NCI-H1694 treated with DMSO at 0.1 percent for 48 hours (cell line): ENCODE results near the gene SMAD6.
A peak's percentile ranks its signal among the peaks of the same experiment; 100 is the strongest.

Experiments
- DNase-seq: peaks from one replicate; lab custom pipeline; 2025; lab: John Stamatoyannopoulos, UW

Gene SMAD6

DNA sequence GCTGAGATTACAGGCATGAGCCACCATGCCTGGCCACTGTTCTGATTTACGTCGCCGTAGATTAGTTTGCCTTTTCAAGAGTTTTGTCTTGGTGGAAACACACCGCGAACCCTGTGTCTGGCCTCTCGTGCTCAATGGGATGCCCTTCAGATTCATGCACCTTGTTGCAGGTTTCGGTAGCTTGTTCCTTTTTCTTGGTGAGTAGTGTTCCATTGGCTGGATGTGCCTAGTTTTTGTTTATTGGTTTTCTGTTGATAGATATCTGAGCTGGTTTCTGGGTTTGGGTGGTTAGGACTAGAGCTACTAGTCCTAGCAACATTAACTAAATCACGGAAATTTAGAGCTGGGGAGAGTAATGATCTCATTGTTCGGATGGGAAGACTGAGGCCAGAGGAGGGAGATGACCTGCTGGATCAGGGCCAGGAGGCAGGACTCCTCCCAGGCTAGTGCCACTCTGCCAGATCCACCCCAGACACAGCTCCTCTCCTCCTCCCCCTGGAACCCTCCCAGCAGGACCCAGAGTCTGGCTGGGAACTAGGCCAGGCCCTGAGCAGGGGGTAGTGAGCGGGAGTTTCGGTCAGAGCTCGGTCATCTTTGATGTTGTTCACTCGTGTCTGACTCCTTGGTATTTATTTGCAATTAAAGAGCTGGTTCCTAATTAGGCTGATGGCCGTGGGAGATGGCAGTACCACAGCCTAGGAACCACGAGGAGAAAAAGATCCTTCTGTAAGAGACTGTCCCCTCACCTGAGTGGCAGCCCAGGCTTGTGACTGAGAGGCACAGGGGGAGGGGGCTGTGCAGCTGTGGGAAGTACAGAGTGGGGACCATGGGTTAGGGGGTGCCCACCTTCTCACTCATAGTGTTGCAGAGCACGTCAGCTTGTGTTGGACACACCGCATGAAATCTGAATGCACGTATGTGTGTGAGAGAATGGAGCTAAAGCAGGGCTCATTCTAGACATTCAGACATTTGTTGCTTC lies 73.4 kb downstream of the SMAD6 start:
- no peak for DNase-seq

DNA sequence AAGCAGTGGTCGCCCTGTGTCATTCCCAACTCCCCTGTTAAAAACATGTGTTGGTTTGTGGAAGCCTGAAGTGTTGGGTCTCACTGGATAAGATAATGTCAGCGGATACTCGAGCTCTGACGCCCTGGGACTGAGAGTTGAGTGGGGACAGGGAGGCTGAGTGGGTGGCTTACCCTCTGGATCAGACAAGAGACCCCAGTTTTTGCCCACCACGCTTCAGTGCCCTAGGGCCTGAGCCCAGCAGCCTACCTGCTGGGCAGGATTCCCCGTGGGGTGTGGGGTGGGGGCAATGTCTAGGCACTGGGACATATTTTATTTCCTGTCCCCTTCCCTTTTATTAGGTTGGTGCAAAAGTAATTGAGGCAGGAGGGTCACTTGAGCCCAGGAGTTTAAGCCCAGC lies 75.0 kb downstream of the SMAD6 start:
- DNase-seq, result no peak

DNA sequence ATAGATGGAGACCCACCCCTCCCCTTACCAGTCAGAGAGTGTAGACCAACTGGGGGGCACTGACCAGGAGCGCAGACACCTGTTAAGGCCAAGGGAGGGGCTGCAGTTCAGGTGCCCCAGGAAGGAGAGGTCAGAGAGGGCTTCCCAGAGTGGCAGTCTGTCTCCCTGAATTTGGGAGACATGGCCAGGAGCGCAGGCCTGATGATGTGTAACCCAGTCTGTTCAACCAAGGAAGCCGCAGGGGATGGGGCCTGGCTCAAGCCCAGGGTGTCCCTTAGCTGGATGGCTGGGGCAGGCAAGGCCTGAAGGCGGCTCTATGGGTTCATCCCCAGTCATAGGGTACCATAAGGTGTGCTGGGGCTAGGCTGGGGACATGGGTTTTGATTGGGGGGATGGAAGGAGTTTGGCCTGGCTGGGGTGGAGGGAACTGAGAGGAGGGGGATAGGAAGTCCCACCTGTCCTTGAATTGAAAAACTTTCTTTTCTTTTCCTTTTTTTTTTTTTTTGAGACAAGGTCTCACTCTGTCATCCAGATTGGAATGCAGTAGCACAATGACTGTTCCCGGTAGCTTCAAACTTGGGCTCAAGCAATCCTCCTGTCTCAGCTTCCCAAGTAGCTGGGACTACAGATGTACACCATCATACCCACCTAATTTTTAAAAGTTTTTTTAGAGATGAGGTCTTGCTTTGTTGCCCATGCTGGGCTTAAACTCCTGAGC lies 75.7 kb downstream of the SMAD6 start:
- DNase-seq, result no peak

DNA sequence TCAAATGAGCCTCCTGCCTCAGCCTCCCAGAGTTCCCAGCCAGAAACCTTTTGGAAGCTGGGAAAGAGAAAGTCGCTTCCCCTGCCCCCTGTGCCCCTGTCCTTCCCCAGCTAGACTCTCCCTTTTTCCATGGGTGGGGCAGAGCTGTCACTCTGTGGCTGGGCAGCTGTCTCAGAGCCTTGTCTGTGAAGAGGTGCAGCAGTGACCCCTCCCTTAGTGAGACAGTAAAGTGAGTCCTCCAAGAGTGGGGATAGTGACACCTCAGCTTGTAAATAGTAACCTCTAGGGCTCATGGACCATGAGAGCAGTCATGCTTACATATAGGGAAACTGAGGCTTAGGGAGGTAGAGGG lies 76.3 kb downstream of the SMAD6 start:
- DNase-seq, result no peak

DNA sequence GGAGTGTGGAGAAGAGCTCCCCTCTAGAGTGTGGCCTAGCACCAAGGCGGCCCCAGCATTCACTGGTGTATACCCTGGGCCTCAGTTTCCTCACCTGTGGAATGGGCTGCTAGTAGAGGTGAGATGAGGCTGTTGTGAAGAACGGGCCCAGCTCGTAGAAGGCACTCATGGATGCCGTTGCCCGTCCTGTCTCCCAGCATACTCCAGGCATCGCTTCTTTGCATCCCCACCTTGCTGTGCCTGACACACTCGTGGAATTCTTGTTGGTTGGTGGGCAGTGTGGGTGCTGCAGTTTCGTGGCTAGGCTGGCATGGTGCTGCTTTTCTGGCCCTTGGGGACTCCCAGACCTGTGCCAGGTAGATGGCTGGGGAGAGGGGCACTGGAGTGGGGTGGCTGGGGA lies 76.7 kb downstream of the SMAD6 start:
- no peak for DNase-seq

DNA sequence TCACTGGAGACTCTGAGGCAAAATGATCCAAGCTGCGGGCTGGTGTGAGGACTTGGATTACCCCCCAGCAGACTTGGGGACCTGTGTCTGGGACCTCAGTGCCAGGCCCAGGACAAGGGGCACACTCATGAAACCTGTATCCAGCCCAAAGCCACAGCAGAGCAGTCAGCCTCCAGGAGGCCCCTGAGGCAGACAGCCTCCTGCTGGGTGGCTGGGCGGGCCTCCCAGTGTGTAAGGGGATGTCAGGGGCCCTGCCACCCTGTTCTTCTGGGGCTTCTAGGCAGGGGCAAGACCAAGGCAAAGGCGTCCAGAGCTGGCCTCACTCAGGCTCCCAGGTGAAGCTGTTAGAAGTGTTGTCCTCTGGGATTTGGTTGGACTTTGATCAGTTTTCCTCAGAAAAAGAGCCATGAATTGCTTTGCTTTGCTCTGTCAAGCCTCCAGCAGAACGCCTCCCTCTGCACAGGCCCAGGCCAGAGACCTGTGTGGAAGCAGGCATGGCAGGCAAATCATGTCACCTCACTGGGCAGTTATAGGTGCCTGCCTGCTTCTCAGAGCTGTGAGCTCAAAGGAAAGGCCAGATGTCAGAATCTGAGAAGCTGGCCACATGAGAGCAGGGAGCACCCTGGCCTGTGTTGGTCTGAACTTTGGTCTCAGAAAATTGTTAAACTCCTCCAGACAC lies 77.4 kb downstream of the SMAD6 start:
- DNase-seq, result no peak

DNA sequence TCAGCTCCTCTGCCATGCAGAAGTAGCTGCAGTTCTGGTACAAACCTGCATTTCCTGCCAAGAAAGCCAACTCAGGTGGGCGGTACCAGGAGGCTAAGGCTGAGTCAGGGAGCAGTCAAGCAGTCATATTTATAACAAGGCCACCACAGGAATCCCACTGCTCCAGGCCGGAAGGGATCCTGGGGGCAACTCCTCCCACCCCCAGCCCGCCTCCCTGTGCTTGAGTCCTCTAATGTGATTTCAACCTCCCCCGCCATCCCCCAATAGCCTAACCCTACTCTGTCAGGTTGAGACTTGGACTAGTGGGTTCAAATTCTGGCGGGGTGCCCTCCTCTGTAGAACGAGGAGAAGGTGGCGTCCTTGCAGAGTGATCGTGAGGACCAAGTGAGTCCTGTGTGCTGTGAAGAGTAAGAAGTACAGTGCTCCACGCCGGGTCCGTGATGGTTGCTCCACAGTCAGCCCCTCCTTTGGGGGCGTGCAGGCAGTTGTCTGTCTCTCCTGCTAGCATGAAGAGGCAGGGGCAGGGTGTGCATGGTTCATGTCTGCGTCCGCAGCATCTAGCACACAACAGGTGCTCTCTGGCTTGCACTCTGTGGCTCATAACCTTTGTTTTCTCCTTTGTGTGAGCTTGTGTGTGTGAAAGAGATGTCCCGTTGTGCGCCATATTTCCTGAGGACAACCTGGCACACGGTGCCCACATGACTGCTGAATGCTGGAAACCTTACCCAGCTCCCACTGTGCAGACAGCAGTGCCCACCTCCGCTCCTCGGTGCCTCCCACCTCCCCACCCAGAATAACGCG lies 78.3 kb downstream of the SMAD6 start:
- DNase-seq, result no peak

DNA sequence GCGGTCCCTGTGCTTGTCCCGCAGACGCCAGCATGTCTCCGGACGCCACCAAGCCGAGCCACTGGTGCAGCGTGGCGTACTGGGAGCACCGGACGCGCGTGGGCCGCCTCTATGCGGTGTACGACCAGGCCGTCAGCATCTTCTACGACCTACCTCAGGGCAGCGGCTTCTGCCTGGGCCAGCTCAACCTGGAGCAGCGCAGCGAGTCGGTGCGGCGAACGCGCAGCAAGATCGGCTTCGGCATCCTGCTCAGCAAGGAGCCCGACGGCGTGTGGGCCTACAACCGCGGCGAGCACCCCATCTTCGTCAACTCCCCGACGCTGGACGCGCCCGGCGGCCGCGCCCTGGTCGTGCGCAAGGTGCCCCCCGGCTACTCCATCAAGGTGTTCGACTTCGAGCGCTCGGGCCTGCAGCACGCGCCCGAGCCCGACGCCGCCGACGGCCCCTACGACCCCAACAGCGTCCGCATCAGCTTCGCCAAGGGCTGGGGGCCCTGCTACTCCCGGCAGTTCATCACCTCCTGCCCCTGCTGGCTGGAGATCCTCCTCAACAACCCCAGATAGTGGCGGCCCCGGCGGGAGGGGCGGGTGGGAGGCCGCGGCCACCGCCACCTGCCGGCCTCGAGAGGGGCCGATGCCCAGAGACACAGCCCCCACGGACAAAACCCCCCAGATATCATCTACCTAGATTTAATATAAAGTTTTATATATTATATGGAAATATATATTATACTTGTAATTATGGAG lies 79.1 kb downstream of the SMAD6 start:
- DNase-seq, result no peak

DNA sequence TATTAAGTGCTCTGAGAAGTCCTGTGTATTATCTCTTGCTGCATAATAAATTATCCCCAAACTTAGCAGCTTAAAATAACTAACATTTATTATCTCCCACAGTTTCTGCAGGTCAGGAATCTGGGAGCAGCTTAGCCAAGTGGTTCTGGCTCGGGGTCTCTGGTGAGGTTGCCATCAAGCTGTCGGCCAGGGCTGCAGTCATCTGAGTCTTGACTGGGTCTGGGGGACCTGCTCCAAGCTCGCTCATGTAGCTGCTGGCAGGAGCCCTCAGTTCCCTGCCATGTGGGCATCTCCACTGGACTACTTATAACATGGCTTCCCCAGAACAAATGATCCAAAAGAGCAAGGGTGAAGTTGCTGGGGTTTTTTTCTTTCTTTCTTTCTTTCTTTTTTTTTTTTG lies 80.7 kb downstream of the SMAD6 start:
- no peak for DNase-seq

DNA sequence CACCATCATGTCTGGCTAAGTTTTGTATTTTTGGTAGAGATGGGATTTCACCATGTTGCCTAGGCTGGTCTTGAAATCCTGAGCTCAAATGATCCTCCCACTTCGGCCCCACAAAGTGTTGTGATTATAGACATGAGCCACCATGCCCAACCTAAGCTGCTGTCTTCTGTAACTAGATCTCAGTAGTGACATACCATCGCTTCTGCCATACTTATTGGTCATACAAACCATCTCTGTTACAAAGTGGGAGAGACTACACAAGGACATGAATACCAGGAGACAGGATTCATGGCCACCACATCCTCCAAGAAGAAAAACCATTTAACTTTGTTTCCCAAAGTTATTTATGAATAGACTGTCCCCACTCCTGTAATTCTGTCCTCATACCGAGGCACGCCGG lies 81.3 kb downstream of the SMAD6 start:
- no peak for DNase-seq

DNA sequence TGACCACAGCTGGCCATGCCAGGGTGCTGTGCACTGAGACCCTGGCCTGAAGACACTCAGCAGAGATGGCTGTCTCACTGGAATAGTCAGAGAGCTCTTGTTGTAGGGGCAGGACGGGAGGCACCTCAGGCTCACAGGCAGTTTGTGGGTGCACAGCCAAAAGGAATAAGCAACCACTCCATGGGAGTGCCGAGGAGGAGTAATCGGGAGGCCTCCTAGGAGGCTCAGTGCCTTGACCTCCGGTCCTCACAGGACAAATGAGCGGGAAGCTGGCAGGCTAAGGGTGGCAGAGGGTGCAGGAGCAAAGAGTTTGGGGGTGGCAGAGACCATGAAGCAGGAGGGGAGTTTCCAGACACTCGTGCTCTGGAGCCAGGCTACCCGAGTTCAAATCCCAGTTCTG lies 81.7 kb downstream of the SMAD6 start:
- no peak for DNase-seq

DNA sequence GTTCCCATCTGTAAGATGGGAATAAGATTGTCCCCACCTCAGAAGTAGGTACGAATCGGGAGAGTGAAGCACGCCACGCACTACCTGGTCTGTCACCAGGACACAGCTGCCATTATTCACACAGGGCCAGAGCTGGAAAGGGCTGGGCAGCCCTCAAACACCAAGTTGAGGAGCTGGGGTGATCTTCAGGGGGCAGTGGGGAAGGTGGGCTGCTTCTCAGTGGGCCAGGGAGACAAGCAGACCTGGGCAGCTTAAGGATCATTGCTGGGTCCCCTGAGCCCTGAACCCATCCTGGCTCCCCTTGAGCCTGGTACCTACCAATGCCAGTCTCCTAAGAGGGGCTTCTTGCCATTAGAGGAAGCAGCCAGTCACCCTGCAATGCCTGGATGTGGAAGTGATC lies 82.1 kb downstream of the SMAD6 start:
- DNase-seq, result no peak

DNA sequence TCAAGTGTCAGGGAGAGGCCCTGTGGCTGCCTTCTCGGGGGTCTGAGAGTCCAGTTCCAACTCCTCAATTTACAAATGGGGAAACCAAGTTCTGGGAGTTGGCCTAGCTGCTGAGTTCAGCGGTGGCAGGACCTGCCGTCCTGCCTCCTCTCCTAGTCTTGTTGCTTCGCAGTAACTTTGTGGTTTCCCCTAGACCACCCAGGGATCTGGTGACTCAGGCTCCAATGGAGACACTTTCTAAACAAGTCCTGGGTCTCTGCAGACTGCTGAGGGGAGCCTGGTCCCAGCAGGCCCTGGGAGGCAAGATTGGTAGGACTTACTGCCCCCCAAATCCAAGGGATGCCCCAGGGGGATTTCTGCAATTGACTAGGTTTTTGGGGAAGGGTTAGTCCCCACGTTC lies 83.6 kb downstream of the SMAD6 start:
- DNase-seq, result no peak

DNA sequence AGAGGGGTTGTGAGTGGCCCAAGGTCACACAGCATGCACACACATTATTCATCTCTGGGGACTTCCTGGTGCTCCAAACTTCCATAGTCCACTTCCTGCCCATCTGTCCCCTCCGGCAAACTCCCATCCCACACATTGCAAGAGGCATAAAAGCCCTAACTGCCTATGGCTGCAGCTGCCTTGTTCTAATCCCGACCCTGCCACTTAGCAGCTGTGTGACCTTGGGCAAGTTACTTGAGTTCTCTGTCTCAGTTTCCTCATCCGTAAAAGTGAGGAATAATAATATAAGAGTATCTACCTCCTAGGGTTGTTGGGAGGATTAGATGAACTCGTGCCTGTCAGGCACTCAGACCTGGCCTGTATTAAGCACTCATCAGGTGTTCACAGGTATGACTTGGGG lies 84.2 kb downstream of the SMAD6 start:
- DNase-seq, result no peak

DNA sequence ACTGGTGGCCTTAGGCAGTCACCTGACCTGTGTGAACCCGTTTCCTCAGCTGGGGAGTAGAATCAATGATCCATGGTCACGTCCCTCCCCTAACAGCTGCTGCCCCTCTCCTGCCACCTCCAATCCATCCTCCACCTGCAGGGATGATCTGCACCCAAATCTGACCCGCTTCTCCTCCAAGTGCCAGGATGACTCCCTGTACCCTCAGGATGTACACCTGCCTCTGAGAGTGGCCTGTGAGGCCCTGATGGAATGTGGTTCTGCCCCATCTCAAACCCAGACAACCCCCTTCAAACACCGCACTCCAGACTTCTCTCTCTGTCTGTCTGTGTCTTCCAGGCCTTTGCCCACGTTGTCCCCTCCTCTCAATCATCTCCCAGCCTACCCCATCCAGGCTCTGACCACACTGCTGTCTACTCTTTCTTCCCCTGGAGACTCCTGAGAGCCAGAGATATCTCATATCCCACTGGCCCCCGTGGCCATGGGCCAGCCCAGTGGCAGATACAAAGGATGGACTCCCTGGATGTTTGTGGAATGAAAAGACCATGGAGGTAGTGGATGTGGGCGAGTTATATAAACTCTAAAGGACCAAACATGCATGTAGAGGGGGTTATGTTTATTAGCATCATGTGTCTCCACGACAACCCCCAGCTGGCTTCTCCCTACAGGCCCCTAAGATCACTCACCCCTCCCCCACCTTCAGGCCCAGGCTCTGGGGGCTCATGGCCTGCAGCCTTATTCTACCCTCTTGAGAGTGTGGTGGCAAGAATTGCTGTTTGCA lies 84.9 kb downstream of the SMAD6 start:
- DNase-seq, result no peak

DNA sequence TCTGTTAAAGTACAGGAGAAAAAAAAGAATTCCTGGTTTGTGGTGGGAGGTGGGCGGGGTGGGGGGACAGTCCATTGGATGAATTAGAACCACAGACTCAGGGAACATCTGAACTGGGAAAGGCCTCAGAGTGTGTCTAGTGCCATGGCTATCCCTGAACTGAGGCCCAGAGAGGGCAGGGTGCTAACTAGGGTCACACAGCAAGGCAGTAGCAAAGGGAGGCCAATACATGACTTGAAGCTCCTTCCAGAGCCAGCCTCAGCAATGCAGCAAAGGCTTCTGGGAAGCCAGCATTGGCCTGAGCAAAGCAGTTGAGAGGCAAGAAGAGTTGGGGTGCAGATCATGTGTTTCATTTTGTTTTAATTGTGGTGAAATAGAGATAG lies 85.4 kb downstream of the SMAD6 start:
- DNase-seq, result no peak

DNA sequence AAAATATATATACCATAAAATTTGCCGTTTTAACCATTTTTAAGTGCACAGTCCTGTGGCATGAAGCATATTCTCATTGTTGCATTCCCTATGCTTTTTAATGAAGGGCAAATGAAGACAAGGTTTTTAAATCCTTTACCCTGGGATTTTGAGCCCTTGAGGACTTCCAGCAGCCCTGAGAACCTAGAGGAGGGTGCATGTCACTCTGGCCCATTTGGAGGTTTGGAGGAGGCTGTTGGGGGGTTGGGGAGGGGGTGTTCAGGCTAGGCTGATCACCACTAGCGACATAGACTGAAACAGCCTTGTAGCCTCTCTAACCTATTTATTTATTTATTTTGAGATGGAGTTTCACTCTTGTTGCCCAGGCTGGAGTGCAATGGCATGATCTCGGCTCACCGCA lies 86.0 kb downstream of the SMAD6 start:
- no peak for DNase-seq

DNA sequence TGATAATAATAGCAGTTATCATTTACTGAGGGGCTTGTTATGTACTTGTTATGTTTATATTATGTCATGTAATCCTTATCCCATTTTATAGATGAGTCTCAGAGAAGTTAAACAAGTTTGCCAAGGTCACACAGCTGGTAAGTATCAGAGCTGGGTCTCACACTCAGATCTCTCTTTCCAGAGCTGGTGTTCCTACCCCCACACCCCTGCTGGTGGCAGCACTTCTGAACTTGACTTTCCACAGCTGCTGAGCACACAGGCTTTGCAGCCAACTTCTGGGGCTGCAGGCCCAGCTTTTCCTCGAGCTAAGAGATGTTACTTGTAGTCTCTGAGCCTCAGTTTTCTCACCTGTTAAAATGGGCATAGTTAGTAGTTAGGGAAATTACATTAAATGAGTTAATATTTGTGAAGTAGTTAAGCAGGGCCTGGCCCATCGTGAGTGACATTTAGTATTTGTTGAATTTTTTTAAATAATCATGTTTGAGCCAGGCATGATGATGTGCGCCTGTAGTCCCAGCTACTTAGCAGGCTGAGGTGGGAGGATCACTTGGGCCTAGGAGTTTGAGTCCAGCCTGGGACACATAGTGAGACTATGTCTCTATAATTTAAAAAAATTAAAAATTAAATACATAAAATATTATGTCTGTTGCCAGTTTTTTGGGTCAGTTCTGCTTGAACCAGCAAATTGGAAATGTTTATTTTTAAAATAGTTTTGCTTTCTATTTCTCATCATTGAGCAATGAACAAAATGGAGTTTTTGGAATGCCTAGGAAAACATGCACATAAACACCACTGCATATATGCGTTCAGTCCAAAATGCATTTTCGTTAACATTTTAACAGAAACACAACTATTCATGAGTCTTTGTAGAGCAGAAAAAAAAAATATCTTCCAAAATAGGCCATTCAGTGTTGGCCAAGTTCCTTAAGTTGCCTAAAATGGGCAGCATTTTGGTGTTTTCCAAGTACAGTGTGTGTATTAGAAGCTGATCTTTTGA lies 87.3 kb downstream of the SMAD6 start:
- DNase-seq, result peak; percentile 0

DNA sequence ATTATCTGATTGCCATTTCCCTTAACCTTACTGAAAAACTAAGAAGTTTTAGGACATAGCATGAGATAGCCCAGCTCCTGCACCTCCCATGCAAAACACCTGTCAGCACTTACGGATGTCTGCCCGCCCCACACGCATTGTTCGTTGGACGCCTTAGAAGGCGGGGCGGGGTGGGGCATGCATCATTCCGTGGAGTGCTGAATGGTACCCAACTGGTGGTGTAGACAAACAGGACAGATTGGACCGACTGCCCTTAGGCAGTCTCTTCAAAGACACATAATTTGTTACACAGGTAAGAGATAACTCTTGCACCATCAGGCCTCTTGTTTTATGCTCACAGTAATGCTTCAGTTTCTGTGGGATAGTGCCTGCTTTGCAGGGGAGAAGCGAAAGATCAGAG lies 93.8 kb downstream of the SMAD6 start:
- DNase-seq, result no peak
